Immature natural killer cell (primary cell): ENCODE measurements around the gene EGFR. TPM values are rescaled to one million over a fixed set of nuclear protein-coding genes. Genes with fewer than 3 reads are reported as not detected.
"Not testable (repeated sequence)": the region's sequence is repeated elsewhere in the genome, so short reads cannot be mapped to it uniquely, and the experiment has no call there.

Source experiments
- DNase-seq, 3 donors: peaks; one replicate each; pipeline ENCODE4 v3.0.0; 2022; ENCODE audit warnings: mixed read lengths in 1 of 3
- H3K27ac Mint-ChIP-seq, 6 donors: one replicate each; pipeline ENCODE4 v1.8.0; 2020; ENCODE audit warnings: mixed read lengths in 6 of 6, mild to moderate bottlenecking in 5 of 6, inconsistent platforms in 4 of 6, moderate library complexity in 3 of 6
- H3K27me3 Mint-ChIP-seq, 3 donors: one replicate each; pipeline ENCODE4 v1.8.0; 2020 to 2021; ENCODE audit warnings: low read depth in 3 of 3, mild to moderate bottlenecking in 3 of 3, mixed read lengths in 3 of 3, moderate library complexity in 3 of 3, inconsistent platforms in 1 of 3
- H3K36me3 Mint-ChIP-seq, 3 donors: one replicate each; pipeline ENCODE4 v1.8.0; 2020; ENCODE audit warnings: mixed read lengths in 3 of 3, inconsistent platforms in 2 of 3, mild to moderate bottlenecking in 2 of 3
- H3K4me1 Mint-ChIP-seq, 2 donors: one replicate each; pipeline ENCODE4 v1.8.0; 2020; ENCODE audit warnings: inconsistent platforms in 2 of 2, mild to moderate bottlenecking in 2 of 2, mixed read lengths in 2 of 2, moderate library complexity in 1 of 2
- H3K4me3 Mint-ChIP-seq, 5 donors: one replicate each; pipeline ENCODE4 v1.8.0; 2020; ENCODE audit warnings: mild to moderate bottlenecking in 5 of 5, mixed read lengths in 5 of 5, inconsistent platforms in 3 of 5, moderate library complexity in 3 of 5
- H3K9me3 Mint-ChIP-seq, 6 donors: one replicate each; pipeline ENCODE4 v1.8.0; 2020; ENCODE audit warnings: mild to moderate bottlenecking in 6 of 6, mixed read lengths in 6 of 6, inconsistent platforms in 4 of 6, moderate library complexity in 3 of 6
- polyA plus RNA-seq, 3 donors: library from polyadenylated mRNA; unstranded; fragments of 300-500 nt; fragmentation: Illumina TruSeq; gene quantifications; one replicate each; pipeline ENCODE4 v1.2.3, GENCODE V29; 2021

Gene EGFR
- polyA plus RNA-seq, 3 donors from 2014 or later, result not detected

- Mint-ChIP-seq H3K36me3 (no peaks in the 10 kb centered on the region), H3K4me1 (no peaks in the 10 kb centered on the region), H3K27me3 (peaks cover 5 to 13% (median 8%) of the 10 kb centered on the region in 3 donors), H3K27ac (no peak overlapping the region), H3K4me3 (no peak overlapping the region), H3K9me3 (peaks cover 0 to 2% (median 0%) of the 10 kb centered on the region in 6 donors)
- no peak for DNase-seq
Measured at GRCh38 chr7:55034776-55035175, 16.0 kb downstream of the EGFR start.

GRCh38 chr7:55035410-55035809 is 16.6 kb downstream of the EGFR start:
- not testable (repeated sequence) for H3K36me3 Mint-ChIP-seq, H3K27ac Mint-ChIP-seq, H3K4me3 Mint-ChIP-seq, H3K4me1 Mint-ChIP-seq, DNase-seq, H3K9me3 Mint-ChIP-seq
- peaks cover 5 to 13% (median 13%) of the 10 kb centered on the region in 3 donors for H3K27me3 Mint-ChIP-seq

GRCh38 chr7:55036950-55037736 is 18.3 kb downstream of the EGFR start:
- DNase-seq, result no peak
- no peak overlapping the region for H3K27ac Mint-ChIP-seq
- no peaks in the 10 kb centered on the region for H3K36me3 Mint-ChIP-seq
- H3K27me3 Mint-ChIP-seq, result peaks cover 5 to 13% (median 11%) of the 10 kb centered on the region in 3 donors
- peaks cover 0 to 2% (median 0%) of the 10 kb centered on the region in 6 donors for H3K9me3 Mint-ChIP-seq
- no peak overlapping the region for H3K4me3 Mint-ChIP-seq
- no peaks in the 10 kb centered on the region for H3K4me1 Mint-ChIP-seq

- H3K4me3 Mint-ChIP-seq, result no peak overlapping the region
- H3K27me3 Mint-ChIP-seq, result peaks cover 0 to 8% (median 6%) of the 10 kb centered on the region in 3 donors
- H3K9me3 Mint-ChIP-seq, result no peaks in the 10 kb centered on the region
- DNase-seq, result no peak
- no peaks in the 10 kb centered on the region for H3K36me3 Mint-ChIP-seq
- H3K4me1 Mint-ChIP-seq, result no peaks in the 10 kb centered on the region
- no peak overlapping the region for H3K27ac Mint-ChIP-seq
Measured at GRCh38 chr7:55043691-55044370, 25.0 kb downstream of the EGFR start.

GRCh38 chr7:55044371-55044717 is 25.5 kb downstream of the EGFR start:
- Mint-ChIP-seq H3K4me1 (no peaks in the 10 kb centered on the region), H3K27ac (no peak overlapping the region), H3K4me3 (no peak overlapping the region), H3K27me3 (peaks cover 0 to 6% (median under 1%) of the 10 kb centered on the region in 3 donors), H3K36me3 (no peaks in the 10 kb centered on the region), H3K9me3 (no peaks in the 10 kb centered on the region)
- no peak for DNase-seq

DNA sequence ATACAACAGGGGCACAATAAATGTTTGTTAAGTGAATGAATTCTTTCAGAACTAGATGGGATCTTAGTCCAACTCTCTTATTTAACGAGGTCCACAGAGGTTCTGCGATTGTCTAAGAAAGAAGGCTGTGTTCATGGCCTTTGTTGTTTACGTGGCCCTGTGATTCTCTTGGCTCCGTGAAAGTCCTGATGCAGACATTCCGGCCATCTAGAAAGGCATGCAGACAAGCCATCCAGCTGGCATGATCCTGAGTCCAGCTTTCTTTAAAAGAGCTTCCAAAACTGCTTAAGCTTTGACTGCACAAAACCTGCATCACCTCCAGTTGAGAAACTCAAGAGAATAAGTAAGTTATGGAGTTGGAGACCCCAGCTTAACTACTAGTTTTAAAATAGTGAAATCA is 26.0 kb downstream of the EGFR start:
- Mint-ChIP-seq H3K36me3 (no peaks in the 10 kb centered on the region), H3K27me3 (peaks cover 0 to 5% (median 0%) of the 10 kb centered on the region in 3 donors), H3K9me3 (no peaks in the 10 kb centered on the region), H3K4me3 (no peak overlapping the region), H3K4me1 (no peaks in the 10 kb centered on the region), H3K27ac (no peak overlapping the region)
- DNase-seq, result no peak

DNA sequence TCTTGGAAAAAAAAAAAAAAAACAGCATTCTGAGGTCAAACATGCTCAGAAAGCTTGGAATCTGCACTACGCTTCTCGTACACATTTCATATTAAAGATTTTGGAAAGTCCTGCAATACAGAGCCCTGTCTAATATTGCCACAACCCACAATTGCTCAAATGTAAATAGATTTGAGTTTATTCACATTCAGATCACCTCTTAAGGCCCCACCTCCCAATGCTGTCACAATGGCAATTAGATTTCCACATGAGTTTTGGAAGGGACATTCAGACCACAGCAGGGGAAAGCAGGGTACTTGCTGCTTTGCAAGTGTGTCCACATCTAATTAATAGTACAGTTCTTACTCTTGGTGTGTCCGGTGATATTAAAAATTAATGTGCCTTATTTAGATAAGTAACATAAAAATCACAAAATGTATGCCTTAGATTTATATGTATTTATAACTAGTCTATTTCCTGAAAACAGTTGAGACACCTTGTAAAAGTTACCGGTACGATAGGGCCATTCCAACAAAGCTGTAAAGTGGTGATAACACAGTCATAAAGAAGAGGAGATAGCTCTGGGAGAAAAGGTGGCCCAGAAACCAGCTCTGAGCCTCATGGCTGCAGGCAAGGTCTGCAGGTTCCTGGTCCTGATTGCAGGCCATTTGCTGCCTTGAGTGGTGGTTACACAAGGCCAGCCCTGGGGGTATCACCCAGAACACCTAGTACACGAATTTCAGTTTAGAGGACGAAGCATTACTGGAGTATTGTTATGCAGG is 27.9 kb downstream of the EGFR start:
- no peaks in the 10 kb centered on the region for H3K9me3 Mint-ChIP-seq
- H3K4me3 Mint-ChIP-seq, result no peak overlapping the region
- H3K27ac Mint-ChIP-seq, result no peak overlapping the region
- no peaks in the 10 kb centered on the region for H3K4me1 Mint-ChIP-seq
- no peak for DNase-seq
- no peaks in the 10 kb centered on the region for H3K36me3 Mint-ChIP-seq
- H3K27me3 Mint-ChIP-seq, result peaks cover 0 to 3% (median 0%) of the 10 kb centered on the region in 3 donors

GRCh38 chr7:55048221-55048859 is 29.5 kb downstream of the EGFR start:
- Mint-ChIP-seq H3K9me3 (peaks cover 0 to 2% (median 0%) of the 10 kb centered on the region in 6 donors), H3K4me1 (no peaks in the 10 kb centered on the region), H3K27me3 (peaks cover 0 to 3% (median 0%) of the 10 kb centered on the region in 3 donors), H3K27ac (no peak overlapping the region), H3K36me3 (no peaks in the 10 kb centered on the region), H3K4me3 (no peak overlapping the region)
- no peak for DNase-seq

- Mint-ChIP-seq H3K36me3 (no peaks in the 10 kb centered on the region), H3K4me3 (no peak overlapping the region), H3K9me3 (peaks cover 0 to 2% (median 0%) of the 10 kb centered on the region in 6 donors), H3K27ac (no peak overlapping the region), H3K4me1 (no peaks in the 10 kb centered on the region), H3K27me3 (peaks cover 0 to 4% (median 3%) of the 10 kb centered on the region in 3 donors)
- DNase-seq, result no peak
Measured at GRCh38 chr7:55050281-55050680, 31.5 kb downstream of the EGFR start.

- Mint-ChIP-seq H3K27ac (no peak overlapping the region), H3K4me3 (no peak overlapping the region), H3K9me3 (peaks cover 0 to 2% (median 0%) of the 10 kb centered on the region in 6 donors), H3K4me1 (no peaks in the 10 kb centered on the region), H3K36me3 (no peaks in the 10 kb centered on the region), H3K27me3 (peaks cover 0 to 8% (median 4%) of the 10 kb centered on the region in 3 donors)
- DNase-seq, result no peak
Measured at GRCh38 chr7:55052081-55052480, 33.3 kb downstream of the EGFR start.

GRCh38 chr7:55052741-55053427 is 34.1 kb downstream of the EGFR start:
- Mint-ChIP-seq H3K9me3 (peaks cover 0 to 2% (median 0%) of the 10 kb centered on the region in 6 donors), H3K36me3 (no peaks in the 10 kb centered on the region), H3K27me3 (peaks cover 0 to 8% (median 4%) of the 10 kb centered on the region in 3 donors), H3K4me3 (no peak overlapping the region), H3K27ac (no peak overlapping the region), H3K4me1 (no peaks in the 10 kb centered on the region)
- no peak for DNase-seq

DNA sequence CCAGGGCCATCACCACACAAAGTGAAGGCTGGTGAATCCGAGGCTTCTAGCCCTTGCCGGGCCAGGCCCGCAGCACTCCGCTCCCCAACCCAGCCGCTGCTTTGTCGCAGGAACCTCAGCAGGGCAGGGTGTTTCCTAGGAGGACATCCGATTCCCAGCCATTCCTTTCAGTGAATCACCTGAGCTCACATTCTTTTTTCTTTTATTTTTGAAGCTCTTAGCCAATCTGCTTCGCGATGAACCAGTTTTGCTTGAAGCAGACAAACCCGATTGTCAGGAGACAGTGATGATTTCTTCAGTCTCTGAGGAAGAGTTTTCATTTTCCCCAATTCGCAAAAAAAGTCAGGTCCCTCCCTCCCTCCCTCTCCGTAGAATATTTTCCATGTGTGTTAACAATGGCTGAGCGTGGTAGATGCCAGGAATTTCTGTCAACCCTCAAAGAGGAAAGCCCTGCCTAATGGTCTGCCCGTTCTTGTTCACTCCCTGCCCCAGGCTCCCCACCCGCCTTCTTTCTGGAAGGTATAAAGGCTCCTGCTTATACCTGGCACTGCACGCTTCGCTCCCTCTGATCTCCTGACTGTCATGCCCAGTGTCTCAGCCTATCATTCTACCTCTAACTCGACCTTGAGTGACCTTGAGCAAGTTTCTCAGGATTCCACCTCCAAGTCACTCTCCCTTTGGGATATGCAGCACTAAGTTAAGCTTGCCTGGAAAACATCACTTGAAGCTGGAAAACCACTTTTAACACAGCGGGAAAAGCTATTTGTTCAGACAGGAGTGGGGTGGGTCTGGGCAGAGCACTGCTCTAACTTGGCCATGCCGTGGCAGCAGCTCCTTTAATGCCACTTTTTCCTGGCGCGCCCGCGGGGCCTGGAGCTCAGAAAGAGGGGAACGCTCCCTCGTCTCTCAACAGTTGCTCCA is 35.1 kb downstream of the EGFR start:
- peaks cover 0 to 8% (median 4%) of the 10 kb centered on the region in 3 donors for H3K27me3 Mint-ChIP-seq
- H3K4me3 Mint-ChIP-seq, result no peak overlapping the region
- H3K9me3 Mint-ChIP-seq, result peaks cover 0 to 2% (median 0%) of the 10 kb centered on the region in 6 donors
- no peak overlapping the region for H3K27ac Mint-ChIP-seq
- H3K36me3 Mint-ChIP-seq, result no peaks in the 10 kb centered on the region
- no peak for DNase-seq
- no peaks in the 10 kb centered on the region for H3K4me1 Mint-ChIP-seq
